K562 (cell line): Measurements from ENCODE around the gene MYO1F. TPM values are rescaled to one million over a fixed set of nuclear protein-coding genes. Genes with fewer than 3 reads are reported as not detected.
A peak's percentile ranks its signal among the peaks of the same experiment; 100 is the strongest.

ENCODE experiments used
- CBX3 ChIP-seq, 2 experiments: IDR thresholded peaks; 1 replicate in 1 of 2; 2 replicates in 1 of 2; pipeline ENCODE4 v1.6.1; 2012; ENCODE audit warnings: inconsistent platforms in 2 of 2, low read length in 2 of 2, borderline replicate concordance in 1 of 2, control low read depth in 1 of 2
- ETV1 ChIP-seq: fragments of 450-650 bp; conservative IDR thresholded peaks from 2 replicates; pipeline ENCODE4 v1.6.1; 2016; ENCODE audit warnings: missing genetic modification characterization, control low read depth, low read depth, missing compliant biosample characterization
- GABPB2 ChIP-seq: fragments of 250-450 bp; sonication (Bioruptor Pico); conservative IDR thresholded peaks from 2 replicates; pipeline ENCODE4 v1.5.1; 2021; ENCODE audit warnings: mild to moderate bottlenecking
- GTF2F1 ChIP-seq: IDR thresholded peaks from 2 replicates; pipeline ENCODE4 v1.6.1; 2011; ENCODE audit warnings: low read depth, low read length, improper control_type of control experiment
- HNRNPH1 ChIP-seq: fragments of 200-400 bp; formaldehyde crosslinking; optimal IDR thresholded peaks from 2 replicates; pipeline ENCODE3; 2017; ENCODE audit warnings: low read depth, mild to moderate bottlenecking, low read length, moderate library complexity
- NR4A1 ChIP-seq, 2 experiments: fragments of 250-450 bp in 1 of 2; fragments of 450-650 bp in 1 of 2; sonication (Bioruptor Pico) in 1 of 2; IDR thresholded peaks; 2 replicates each; pipeline versions ENCODE4 v1.4.0 to v1.6.1; 2016 to 2020; ENCODE audit warnings: mild to moderate bottlenecking in 2 of 2, missing compliant biosample characterization in 1 of 2, missing genetic modification characterization in 1 of 2, moderate library complexity in 1 of 2
- PHF20 ChIP-seq: fragments of 450-650 bp; IDR thresholded peaks from 2 replicates; pipeline ENCODE4 v1.6.1; 2018; ENCODE audit not compliant: partially characterized antibody
- PHTF2 ChIP-seq: fragments of 250-450 bp; sonication (Bioruptor Pico); IDR thresholded peaks from 2 replicates; pipeline ENCODE4 v1.5.0; 2021; ENCODE audit warnings: mild to moderate bottlenecking
- POLR2B ChIP-seq: fragments of 450-650 bp; IDR thresholded peaks from 2 replicates; pipeline ENCODE4 v1.6.1; 2018; ENCODE audit warnings: low read depth; ENCODE audit not compliant: partially characterized antibody
- POLR3G ChIP-seq: IDR thresholded peaks from 2 replicates; pipeline ENCODE4 v1.6.1; 2011; ENCODE audit not compliant: insufficient read length, insufficient replicate concordance; ENCODE audit errors: extremely low read depth
- SNRNP70 ChIP-seq: fragments of 200-400 bp; formaldehyde crosslinking; optimal IDR thresholded peaks from 2 replicates; pipeline ENCODE3; 2017; ENCODE audit warnings: low read depth, low read length
- TEAD1 ChIP-seq, 2 experiments: fragments of 450-650 bp in 1 of 2; sonication (generic) in 1 of 2; formaldehyde crosslinking; IDR thresholded peaks; 2 replicates each; pipeline versions ENCODE4 v1.4.0 to v1.8.0; 2020 to 2022; ENCODE audit warnings: mild to moderate bottlenecking in 2 of 2, missing genetic modification reagents in 1 of 2
- ZNF274 ChIP-seq: IDR thresholded peaks from 2 replicates; pipeline ENCODE4 v1.6.1; 2011; ENCODE audit warnings: low read depth, mild to moderate bottlenecking, low read length, moderate library complexity, borderline replicate concordance
- polyA plus RNA-seq, 8 experiments: library from polyadenylated mRNA; depleted of rRNA in 4 of 8; stranded (reverse) in 5 of 8; unstranded in 3 of 8; fragments of >200 nt; fragmentation: Nextera tagmentation in 2 of 8; fragmentation: Illumina TruSeq in 1 of 8; extraction: Ambion mirVana in 2 of 8; extraction: Trizol in 1 of 8; gene quantifications; 2 replicates each; pipeline versions ENCODE4 v1.2.1 to v1.2.3, GENCODE V29; 2011 to 2014; ENCODE audit warnings: inconsistent platforms in 1 of 8, missing spikeins in 1 of 8
- total RNA-seq, 7 experiments: library from RNA; depleted of rRNA in 6 of 7; stranded (reverse); fragments of >200 nt in 6 of 7; fragmentation: Illumina TruSeq in 2 of 7; extraction: Trizol in 2 of 7; gene quantifications; 2 replicates each; pipeline versions ENCODE4 v1.2.1 to v1.2.3, GENCODE V29; 2011 to 2021; ENCODE audit warnings: low replicate concordance in 1 of 7
- TF ChIP-seq, protein P1 (sequence below), 2 experiments: fragments of 450-650 bp in 1 of 2; sonication (generic) in 1 of 2; formaldehyde crosslinking in 1 of 2; IDR thresholded peaks in 1 of 2; conservative IDR thresholded peaks in 1 of 2; 2 replicates each; pipeline versions ENCODE4 v1.6.1 to v1.8.1; 2016 to 2023; ENCODE audit warnings: mild to moderate bottlenecking in 2 of 2, moderate library complexity in 2 of 2, inconsistent platforms in 1 of 2, missing genetic modification reagents in 1 of 2
- TF ChIP-seq, protein P2 (sequence below): sonication (generic); formaldehyde crosslinking; IDR thresholded peaks from 2 replicates; pipeline ENCODE4 v1.8.0; 2022; ENCODE audit warnings: mild to moderate bottlenecking, missing genetic modification reagents
- TF ChIP-seq, protein P3 (sequence below): fragments of 450-650 bp; IDR thresholded peaks from 2 replicates; pipeline ENCODE4 v1.6.1; 2017; ENCODE audit warnings: antibody characterized with exemption
- TF ChIP-seq, protein P4 (sequence below): fragments of 450-650 bp; IDR thresholded peaks from 2 replicates; pipeline ENCODE4 v1.7.1; 2018; ENCODE audit warnings: mild to moderate bottlenecking, low read depth; ENCODE audit not compliant: partially characterized antibody

Gene MYO1F
- total and polyA plus RNA-seq, 9 of the 15 experiments (the other 6 are each of a cell fraction or from before 2014, with no cell fraction given) = 0.78 to 9.4 (median 4.3) TPM

DNA sequence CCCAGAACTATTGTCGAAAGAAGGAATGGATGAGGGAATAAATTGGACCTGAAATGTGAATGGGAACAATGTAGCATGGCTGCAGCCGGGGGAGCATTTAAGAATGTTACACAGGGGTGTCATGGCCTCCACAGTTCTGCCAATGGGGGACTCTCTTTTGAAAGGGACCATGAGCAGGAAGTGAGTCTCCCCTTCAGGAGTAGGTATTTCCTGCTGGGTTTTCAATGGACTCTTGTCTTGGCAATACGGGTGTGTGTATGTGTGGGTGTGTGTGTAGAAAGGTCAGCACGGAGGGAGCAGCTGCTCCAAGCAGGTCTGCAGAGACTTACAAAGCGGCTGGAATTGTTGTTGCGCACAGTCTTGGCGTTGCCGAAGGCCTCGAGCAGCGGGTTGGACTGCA, 24.4 kb downstream of the MYO1F start (continued):
- TF ChIP-seq GTF2F1 (no peak), SNRNP70 (no peak), POLR2B (no peak), ETV1 (tag) (no peak), GABPB2 (CRISPR knock-in tag) (no peak), TEAD1 (CRISPR knock-in tag; IDR thresholded peaks at IDR 0.05) (peak in 1 of 2 experiments; percentile 62; a peak in 1 of 4 replicates), HNRNPH1 (no peak), POLR3G (no peak), ZNF274 (no peak), PHTF2 (CRISPR knock-in tag) (no peak), NR4A1 (CRISPR knock-in tag; IDR thresholded peaks at IDR 0.05) (no peak), NR4A1 (tag; IDR thresholded peaks at IDR 0.05) (no peak), CBX3 (IDR thresholded peaks at IDR 0.05; ENCODE audit: borderline replicate concordance in 1 of 2, low read length in 2 of 2) (peak in 1 of 2 experiments; percentile 95; a peak in 2 of 3 replicates), PHF20 (peak; percentile 95)
- TF ChIP-seq, protein P1, sequence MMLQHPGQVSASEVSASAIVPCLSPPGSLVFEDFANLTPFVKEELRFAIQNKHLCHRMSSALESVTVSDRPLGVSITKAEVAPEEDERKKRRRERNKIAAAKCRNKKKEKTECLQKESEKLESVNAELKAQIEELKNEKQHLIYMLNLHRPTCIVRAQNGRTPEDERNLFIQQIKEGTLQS (IDR thresholded peaks at IDR 0.05) = no peak
- TF ChIP-seq, protein P1 (CRISPR knock-in tag; conservative IDR thresholded peaks at IDR 0.05) = no peak
- TF ChIP-seq, protein P2, sequence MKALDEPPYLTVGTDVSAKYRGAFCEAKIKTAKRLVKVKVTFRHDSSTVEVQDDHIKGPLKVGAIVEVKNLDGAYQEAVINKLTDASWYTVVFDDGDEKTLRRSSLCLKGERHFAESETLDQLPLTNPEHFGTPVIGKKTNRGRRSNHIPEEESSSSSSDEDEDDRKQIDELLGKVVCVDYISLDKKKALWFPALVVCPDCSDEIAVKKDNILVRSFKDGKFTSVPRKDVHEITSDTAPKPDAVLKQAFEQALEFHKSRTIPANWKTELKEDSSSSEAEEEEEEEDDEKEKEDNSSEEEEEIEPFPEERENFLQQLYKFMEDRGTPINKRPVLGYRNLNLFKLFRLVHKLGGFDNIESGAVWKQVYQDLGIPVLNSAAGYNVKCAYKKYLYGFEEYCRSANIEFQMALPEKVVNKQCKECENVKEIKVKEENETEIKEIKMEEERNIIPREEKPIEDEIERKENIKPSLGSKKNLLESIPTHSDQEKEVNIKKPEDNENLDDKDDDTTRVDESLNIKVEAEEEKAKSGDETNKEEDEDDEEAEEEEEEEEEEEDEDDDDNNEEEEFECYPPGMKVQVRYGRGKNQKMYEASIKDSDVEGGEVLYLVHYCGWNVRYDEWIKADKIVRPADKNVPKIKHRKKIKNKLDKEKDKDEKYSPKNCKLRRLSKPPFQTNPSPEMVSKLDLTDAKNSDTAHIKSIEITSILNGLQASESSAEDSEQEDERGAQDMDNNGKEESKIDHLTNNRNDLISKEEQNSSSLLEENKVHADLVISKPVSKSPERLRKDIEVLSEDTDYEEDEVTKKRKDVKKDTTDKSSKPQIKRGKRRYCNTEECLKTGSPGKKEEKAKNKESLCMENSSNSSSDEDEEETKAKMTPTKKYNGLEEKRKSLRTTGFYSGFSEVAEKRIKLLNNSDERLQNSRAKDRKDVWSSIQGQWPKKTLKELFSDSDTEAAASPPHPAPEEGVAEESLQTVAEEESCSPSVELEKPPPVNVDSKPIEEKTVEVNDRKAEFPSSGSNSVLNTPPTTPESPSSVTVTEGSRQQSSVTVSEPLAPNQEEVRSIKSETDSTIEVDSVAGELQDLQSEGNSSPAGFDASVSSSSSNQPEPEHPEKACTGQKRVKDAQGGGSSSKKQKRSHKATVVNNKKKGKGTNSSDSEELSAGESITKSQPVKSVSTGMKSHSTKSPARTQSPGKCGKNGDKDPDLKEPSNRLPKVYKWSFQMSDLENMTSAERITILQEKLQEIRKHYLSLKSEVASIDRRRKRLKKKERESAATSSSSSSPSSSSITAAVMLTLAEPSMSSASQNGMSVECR = 0 out of 2 replicates have a peak, but pooled peaks have one; percentile 43
- TF ChIP-seq, protein P3, sequence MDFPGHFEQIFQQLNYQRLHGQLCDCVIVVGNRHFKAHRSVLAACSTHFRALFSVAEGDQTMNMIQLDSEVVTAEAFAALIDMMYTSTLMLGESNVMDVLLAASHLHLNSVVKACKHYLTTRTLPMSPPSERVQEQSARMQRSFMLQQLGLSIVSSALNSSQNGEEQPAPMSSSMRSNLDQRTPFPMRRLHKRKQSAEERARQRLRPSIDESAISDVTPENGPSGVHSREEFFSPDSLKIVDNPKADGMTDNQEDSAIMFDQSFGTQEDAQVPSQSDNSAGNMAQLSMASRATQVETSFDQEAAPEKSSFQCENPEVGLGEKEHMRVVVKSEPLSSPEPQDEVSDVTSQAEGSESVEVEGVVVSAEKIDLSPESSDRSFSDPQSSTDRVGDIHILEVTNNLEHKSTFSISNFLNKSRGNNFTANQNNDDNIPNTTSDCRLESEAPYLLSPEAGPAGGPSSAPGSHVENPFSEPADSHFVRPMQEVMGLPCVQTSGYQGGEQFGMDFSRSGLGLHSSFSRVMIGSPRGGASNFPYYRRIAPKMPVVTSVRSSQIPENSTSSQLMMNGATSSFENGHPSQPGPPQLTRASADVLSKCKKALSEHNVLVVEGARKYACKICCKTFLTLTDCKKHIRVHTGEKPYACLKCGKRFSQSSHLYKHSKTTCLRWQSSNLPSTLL = no peak
- TF ChIP-seq, protein P4, sequence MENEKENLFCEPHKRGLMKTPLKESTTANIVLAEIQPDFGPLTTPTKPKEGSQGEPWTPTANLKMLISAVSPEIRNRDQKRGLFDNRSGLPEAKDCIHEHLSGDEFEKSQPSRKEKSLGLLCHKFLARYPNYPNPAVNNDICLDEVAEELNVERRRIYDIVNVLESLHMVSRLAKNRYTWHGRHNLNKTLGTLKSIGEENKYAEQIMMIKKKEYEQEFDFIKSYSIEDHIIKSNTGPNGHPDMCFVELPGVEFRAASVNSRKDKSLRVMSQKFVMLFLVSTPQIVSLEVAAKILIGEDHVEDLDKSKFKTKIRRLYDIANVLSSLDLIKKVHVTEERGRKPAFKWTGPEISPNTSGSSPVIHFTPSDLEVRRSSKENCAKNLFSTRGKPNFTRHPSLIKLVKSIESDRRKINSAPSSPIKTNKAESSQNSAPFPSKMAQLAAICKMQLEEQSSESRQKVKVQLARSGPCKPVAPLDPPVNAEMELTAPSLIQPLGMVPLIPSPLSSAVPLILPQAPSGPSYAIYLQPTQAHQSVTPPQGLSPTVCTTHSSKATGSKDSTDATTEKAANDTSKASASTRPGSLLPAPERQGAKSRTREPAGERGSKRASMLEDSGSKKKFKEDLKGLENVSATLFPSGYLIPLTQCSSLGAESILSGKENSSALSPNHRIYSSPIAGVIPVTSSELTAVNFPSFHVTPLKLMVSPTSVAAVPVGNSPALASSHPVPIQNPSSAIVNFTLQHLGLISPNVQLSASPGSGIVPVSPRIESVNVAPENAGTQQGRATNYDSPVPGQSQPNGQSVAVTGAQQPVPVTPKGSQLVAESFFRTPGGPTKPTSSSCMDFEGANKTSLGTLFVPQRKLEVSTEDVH = peak; percentile 53
